Measurements from ENCODE around the gene PFN1. TPM values are rescaled to one million over a fixed set of nuclear protein-coding genes. Genes with fewer than 3 reads are reported as not detected.

Gene PFN1
- total RNA-seq, 2 donors from 2014 or later = 839 to 1,278 TPM

- peaks cover 1% of the 10 kb centered on the region for H3K36me3 ChIP-seq
- no peak overlapping the region for H3K27ac ChIP-seq
- H3K27me3 ChIP-seq = no peaks in the 10 kb centered on the region
- TF ChIP-seq CTCF (IDR thresholded peaks at IDR 0.05) = no peak
- H3K4me1 ChIP-seq = peaks cover under 1% of the 10 kb centered on the region
- no peak overlapping the region for H3K4me3 ChIP-seq
- H3K9ac ChIP-seq (ENCODE audit: low read depth in 2 of 2, low read length in 2 of 2) = no peak overlapping the region
- DNase-seq = no peak
- intact Hi-C loops (cut with DNase I) = no loop called here
- no peaks in the 10 kb centered on the region for H3K9me3 ChIP-seq
Measured at GRCh38 chr17:4951486-4951885, 3.2 kb upstream of the PFN1 start.

- TF ChIP-seq CTCF (IDR thresholded peaks at IDR 0.05) = no peak
- H3K27me3 ChIP-seq = no peaks in the 10 kb centered on the region
- peaks cover 7% of the 10 kb centered on the region for H3K4me1 ChIP-seq
- no peaks in the 10 kb centered on the region for H3K9me3 ChIP-seq
- peak; percentile 48 for DNase-seq
- peak within 1 kb of the TSS; percentile 89 for H3K4me3 ChIP-seq
- intact Hi-C loops (cut with DNase I) = no loop called here
- H3K27ac ChIP-seq = peak within 1 kb of the TSS; percentile 98
- peak within 1 kb of the TSS; percentile 70 to 86 for H3K9ac ChIP-seq (ENCODE audit: low read depth in 2 of 2, low read length in 2 of 2)
- peaks cover 5% of the 10 kb centered on the region for H3K36me3 ChIP-seq
Measured at GRCh38 chr17:4950746-4951204, 2.4 kb upstream of the PFN1 start, which contains the start of gene ENO3. TSS of gene ENO3 (plus strand) at chr17:4951119. CDS start at chr17:4951830, 711 bp downstream.

- intact Hi-C loops (cut with DNase I) = no loop called here
- peaks cover 5% of the 10 kb centered on the region for H3K36me3 ChIP-seq
Measured at GRCh38 chr17:4950075-4950745, 1.9 kb upstream of the PFN1 start.

GRCh38 chr17:4949321-4950074 is 1.2 kb upstream of the PFN1 start:
- peak; percentile 90 for DNase-seq
- H3K9me3 ChIP-seq = no peaks in the 10 kb centered on the region
- intact Hi-C loops (cut with DNase I) = no loop called here
- peaks cover 5% of the 10 kb centered on the region for H3K36me3 ChIP-seq
- no peaks in the 10 kb centered on the region for H3K27me3 ChIP-seq
- no peak for TF ChIP-seq CTCF (IDR thresholded peaks at IDR 0.05)
- peaks cover 12% of the 10 kb centered on the region for H3K4me1 ChIP-seq
- H3K4me3 ChIP-seq = peak overlapping the region; percentile 89
- peak overlapping the region; percentile 98 for H3K27ac ChIP-seq
- peak overlapping the region; percentile 81 to 99 for H3K9ac ChIP-seq (ENCODE audit: low read depth in 2 of 2, low read length in 2 of 2)

More at GRCh38 chr17:4950075-4950745, 1.9 kb upstream of the PFN1 start:
- DNase-seq = peak; percentile 80
- Histone ChIP-seq H3K27me3 (no peaks in the 10 kb centered on the region), H3K4me1 (peaks cover 12% of the 10 kb centered on the region), H3K4me3 (peak overlapping the region; percentile 89), H3K9ac (ENCODE audit: low read depth in 2 of 2, low read length in 2 of 2) (peak overlapping the region; percentile 70 to 86), H3K9me3 (no peaks in the 10 kb centered on the region), H3K27ac (peak overlapping the region; percentile 98)
- no peak for TF ChIP-seq CTCF (IDR thresholded peaks at IDR 0.05)

GRCh38 chr17:4948931-4949320 is 596 bp upstream of the PFN1 start:
- peaks cover 12% of the 10 kb centered on the region for H3K4me1 ChIP-seq
- H3K27me3 ChIP-seq = no peaks in the 10 kb centered on the region
- H3K36me3 ChIP-seq = peaks cover 11% of the 10 kb centered on the region
- no peaks in the 10 kb centered on the region for H3K9me3 ChIP-seq
- no peak for TF ChIP-seq CTCF (IDR thresholded peaks at IDR 0.05)
- peak overlapping the region; percentile 81 to 99 for H3K9ac ChIP-seq (ENCODE audit: low read depth in 2 of 2, low read length in 2 of 2)
- H3K4me3 ChIP-seq = peak overlapping the region; percentile 89
- H3K27ac ChIP-seq = peak overlapping the region; percentile 98
- peak; percentile 83 for DNase-seq
- intact Hi-C loops (cut with DNase I) = no loop called here

Measured in colonic mucosa (tissue), 4 donors.